Natural killer cell (primary cell): Measurements from ENCODE around the gene OR6Q1. TPM values are rescaled to one million over a fixed set of nuclear protein-coding genes. Genes with fewer than 3 reads are reported as not detected.

Experiments
- ATAC-seq, 3 donors: fragments of 150-1000 bp in 2 of 3; fragments of 200-7000 bp in 1 of 3; cut with Tn5 transposase; 1 replicate in 1 of 3; 2 replicates in 2 of 3; pipeline ENCODE4 v1.10.0; 2021; ENCODE audit warnings: mild to moderate bottlenecking in 2 of 3, moderate library complexity in 2 of 3
- DNase-seq, 2 donors: peaks; one replicate each; pipeline versions ENCODE4 v3.0.0 to v3.0.0-alpha.2; 2013 to 2021; ENCODE audit warnings: mixed read lengths in 1 of 2
- H3K27ac ChIP-seq: one replicate; pipeline ENCODE4 v1.5.1; 2013; ENCODE audit warnings: mild to moderate bottlenecking, low read length
- H3K27me3 ChIP-seq: one replicate; pipeline ENCODE4 v1.6.1; 2013; ENCODE audit warnings: low read length; ENCODE audit not compliant: control insufficient read depth, insufficient read depth
- H3K36me3 ChIP-seq: one replicate; pipeline ENCODE4 v1.6.1; 2013; ENCODE audit warnings: low read length; ENCODE audit not compliant: control insufficient read depth, insufficient read depth
- H3K4me1 ChIP-seq: one replicate; pipeline ENCODE4 v1.6.1; 2013; ENCODE audit warnings: low read length; ENCODE audit not compliant: control insufficient read depth, insufficient read depth
- H3K4me3 ChIP-seq: one replicate; pipeline ENCODE4 v1.5.1; 2013; ENCODE audit warnings: low read length
- H3K9me3 ChIP-seq: one replicate; pipeline ENCODE4 v1.6.1; 2013; ENCODE audit warnings: low read length; ENCODE audit not compliant: control insufficient read depth, insufficient read depth
- H3K27ac Mint-ChIP-seq, 2 donors: one replicate each; pipeline ENCODE4 v1.8.0; 2022; ENCODE audit warnings: mild to moderate bottlenecking in 2 of 2, mixed read lengths in 2 of 2, moderate library complexity in 1 of 2
- H3K27me3 Mint-ChIP-seq, 2 donors: one replicate each; pipeline ENCODE4 v1.8.0; 2022; ENCODE audit warnings: low read depth in 2 of 2, mixed read lengths in 2 of 2
- H3K36me3 Mint-ChIP-seq: one replicate; pipeline ENCODE4 v1.8.0; 2022; ENCODE audit warnings: mixed read lengths
- H3K4me1 Mint-ChIP-seq, 2 donors: one replicate each; pipeline ENCODE4 v1.8.0; 2022; ENCODE audit warnings: mixed read lengths in 2 of 2
- H3K4me3 Mint-ChIP-seq: one replicate; pipeline ENCODE4 v1.8.0; 2022; ENCODE audit warnings: mild to moderate bottlenecking, moderate library complexity, mixed read lengths
- H3K9me3 Mint-ChIP-seq, 2 donors: one replicate each; pipeline ENCODE4 v1.8.0; 2022; ENCODE audit warnings: mixed read lengths in 2 of 2
- CTCF ChIP-seq: fragments of 200-600 bp; IDR thresholded peaks from one replicate; pipeline ENCODE4 v1.8.0; 2022; ENCODE audit warnings: antibody characterized with exemption
- WGBS: methylation state at CpG from one replicate; pipeline ENCODE4 v1.1.7; 2013; ENCODE audit warnings: missing lambda C conversion rate; ENCODE audit not compliant: insufficient coverage; 5-methylcytosine and 5-hydroxymethylcytosine counted together
- intact Hi-C: fragments of 100-400 bp; cut with micrococcal nuclease; formaldehyde crosslinking; loops from one replicate; pipeline ENCODE4 v1.14.2; 2022
- total RNA-seq, 4 donors: library from RNA; stranded (reverse); fragments of 120-200 nt in 1 of 4; gene quantifications; one replicate each; pipeline versions ENCODE4 v1.2.3 to v1.2.4, GENCODE V29; 2013 to 2022

The OR6Q1 gene
- total RNA-seq, 3 donors from 2014 or later (not counting 1 experiment from before 2014, with no cell fraction given) = not detected

GRCh38 chr11:58039589-58039988, 8.8 kb downstream of the OR6Q1 start:
- H3K27ac Mint-ChIP-seq = no peak overlapping the region
- DNase-seq (no peak), ATAC-seq (no peak)
- Histone ChIP-seq H3K4me3 (no peak overlapping the region), H3K4me1 (no peaks in the 10 kb centered on the region), H3K9me3 (no peaks in the 10 kb centered on the region), H3K36me3 (no peaks in the 10 kb centered on the region), H3K27me3 (no peaks in the 10 kb centered on the region), H3K27ac (no peak overlapping the region)
- H3K27me3 Mint-ChIP-seq = no peaks in the 10 kb centered on the region
- no peaks in the 10 kb centered on the region for H3K4me1 Mint-ChIP-seq
- TF ChIP-seq CTCF = no peak
- no peaks in the 10 kb centered on the region for H3K36me3 Mint-ChIP-seq
- peaks cover 0 to 2% of the 10 kb centered on the region in 2 donors for H3K9me3 Mint-ChIP-seq
- no peak overlapping the region for H3K4me3 Mint-ChIP-seq
- intact Hi-C loops = no loop called here

- H3K36me3 Mint-ChIP-seq = no peaks in the 10 kb centered on the region
- H3K4me1 ChIP-seq = no peaks in the 10 kb centered on the region
- H3K4me3 ChIP-seq = no peak overlapping the region
- H3K36me3 ChIP-seq = no peaks in the 10 kb centered on the region
- no peak overlapping the region for H3K4me3 Mint-ChIP-seq
- no peak overlapping the region for H3K27ac ChIP-seq
- no CpG with 5 or more reads among the region's 2 CpGs for WGBS
- no peaks in the 10 kb centered on the region for H3K27me3 ChIP-seq
- H3K9me3 ChIP-seq = no peaks in the 10 kb centered on the region
- DNase-seq (no peak), ATAC-seq (no peak)
- TF ChIP-seq CTCF = no peak
- no peaks in the 10 kb centered on the region for H3K4me1 Mint-ChIP-seq
- intact Hi-C loops = no loop called here
- no peaks in the 10 kb centered on the region for H3K27me3 Mint-ChIP-seq
- H3K27ac Mint-ChIP-seq = no peak overlapping the region
- H3K9me3 Mint-ChIP-seq = no peaks in the 10 kb centered on the region
Measured at GRCh38 chr11:58043379-58043778, 12.6 kb downstream of the OR6Q1 start.

- Histone ChIP-seq H3K27me3 (no peaks in the 10 kb centered on the region), H3K9me3 (no peaks in the 10 kb centered on the region), H3K27ac (no peak overlapping the region), H3K4me1 (no peaks in the 10 kb centered on the region), H3K4me3 (no peak overlapping the region), H3K36me3 (no peaks in the 10 kb centered on the region)
- no peaks in the 10 kb centered on the region for H3K9me3 Mint-ChIP-seq
- 81% methylated on average over 1 of the region's 3 CpGs for WGBS
- DNase-seq (no peak), ATAC-seq (no peak)
- no peak overlapping the region for H3K4me3 Mint-ChIP-seq
- H3K27me3 Mint-ChIP-seq = no peaks in the 10 kb centered on the region
- no peaks in the 10 kb centered on the region for H3K4me1 Mint-ChIP-seq
- no peaks in the 10 kb centered on the region for H3K36me3 Mint-ChIP-seq
- H3K27ac Mint-ChIP-seq = no peak overlapping the region
- TF ChIP-seq CTCF = no peak
- intact Hi-C loops = no loop called here
Measured at GRCh38 chr11:58046231-58046630, 15.5 kb downstream of the OR6Q1 start.

- intact Hi-C loops = no loop called here
- H3K36me3 ChIP-seq = no peaks in the 10 kb centered on the region
- ATAC-seq (no peak), DNase-seq (no peak)
- no peaks in the 10 kb centered on the region for H3K4me1 ChIP-seq
- Mint-ChIP-seq H3K27me3 (no peaks in the 10 kb centered on the region), H3K27ac (no peak overlapping the region), H3K4me3 (no peak overlapping the region), H3K36me3 (no peaks in the 10 kb centered on the region), H3K9me3 (no peaks in the 10 kb centered on the region), H3K4me1 (no peaks in the 10 kb centered on the region)
- H3K4me3 ChIP-seq = no peak overlapping the region
- H3K27me3 ChIP-seq = no peaks in the 10 kb centered on the region
- no peak for TF ChIP-seq CTCF
- no peaks in the 10 kb centered on the region for H3K9me3 ChIP-seq
- WGBS = 95% methylated on average over 1 of the region's 3 CpGs
- H3K27ac ChIP-seq = no peak overlapping the region
Measured at GRCh38 chr11:58047818-58048217, 17.1 kb downstream of the OR6Q1 start.
